Measurements from ENCODE around the gene MAST3.

Gene MAST3

GRCh38 chr19:18114483-18114882 lies 16.9 kb downstream of the MAST3 start:
- DNase-seq: no peak

- DNase-seq: no peak
These were observed 19.8 kb downstream of the MAST3 start for GRCh38 chr19:18117364-18117691.

DNA sequence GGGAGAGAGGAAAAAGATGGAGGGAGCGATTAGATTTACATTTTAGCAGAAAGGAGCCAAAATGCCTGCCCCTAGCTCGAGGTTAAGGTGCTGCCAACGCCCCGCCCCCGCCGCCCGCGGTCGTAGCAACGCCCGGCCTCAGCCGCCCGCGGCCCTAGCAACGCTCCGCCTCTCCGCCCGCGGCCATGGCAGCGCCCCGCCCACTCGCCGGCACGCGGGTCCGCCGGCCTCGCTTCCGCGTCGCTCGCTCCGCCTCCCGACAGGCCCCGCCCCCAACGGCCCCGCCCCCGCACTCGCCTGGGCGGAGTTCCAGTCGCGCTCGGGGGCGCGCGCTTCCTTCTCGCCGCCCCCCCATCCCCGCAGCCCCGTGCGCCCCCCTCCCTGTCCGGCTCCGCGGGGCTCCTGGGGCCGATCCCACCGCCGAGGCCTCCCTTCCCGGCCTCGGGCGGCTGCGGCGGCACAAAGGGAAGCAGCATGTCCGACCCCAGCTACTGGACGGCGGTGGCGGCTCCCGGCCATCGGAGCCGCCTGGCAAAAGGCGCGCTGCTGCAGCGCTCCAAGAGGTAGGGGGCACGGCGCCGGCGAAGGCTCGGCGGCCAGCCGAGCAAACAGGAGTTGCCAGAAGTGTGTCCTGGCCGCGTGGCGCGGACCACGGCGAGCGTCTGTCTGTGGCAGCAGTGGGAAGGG lies 20.3 kb downstream of the MAST3 start:
- peak; percentile 32 for DNase-seq

GRCh38 chr19:18118420-18119012 lies 20.9 kb downstream of the MAST3 start:
- no peak for DNase-seq

GRCh38 chr19:18119013-18119716 lies 21.6 kb downstream of the MAST3 start:
- DNase-seq: no peak

DNA sequence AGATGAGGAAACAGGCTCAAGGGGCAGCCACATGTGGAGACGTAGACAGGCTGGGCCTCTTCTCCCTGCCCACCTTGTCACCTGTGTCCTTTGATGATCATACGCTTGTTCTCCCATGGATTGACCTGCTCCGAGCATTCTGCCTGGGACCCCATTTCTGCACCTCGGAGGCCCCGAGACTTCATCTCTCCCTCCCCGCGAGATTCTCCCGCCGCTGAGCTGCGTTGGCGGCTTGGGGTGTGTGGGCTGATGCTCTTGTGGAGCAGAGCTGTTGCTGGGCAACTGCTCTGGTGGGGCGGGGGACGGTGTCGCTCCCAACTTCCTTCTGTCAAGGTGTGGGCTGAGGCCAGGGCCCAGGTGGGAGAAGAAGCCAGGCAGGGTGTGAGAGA lies 22.1 kb downstream of the MAST3 start:
- DNase-seq: no peak

DNA sequence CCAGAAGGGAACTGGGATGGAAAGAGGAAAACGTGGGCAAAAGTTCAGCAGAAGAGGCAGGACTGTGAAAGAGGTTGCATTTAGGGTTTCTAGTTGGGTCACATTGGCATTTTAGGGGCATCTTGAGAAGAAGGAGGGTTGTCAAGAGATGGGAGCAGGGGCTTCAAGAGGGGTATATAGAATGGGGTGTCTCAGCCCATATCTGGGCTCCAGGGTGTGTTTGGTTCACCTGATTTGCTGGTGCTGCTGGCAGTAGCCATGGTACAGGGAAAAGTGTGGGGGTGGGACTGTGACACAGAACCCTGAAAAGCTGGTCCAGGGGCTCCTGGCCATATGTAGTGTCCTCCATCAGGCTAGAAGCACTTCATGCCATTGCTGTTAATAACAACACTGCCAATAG lies 22.5 kb downstream of the MAST3 start:
- DNase-seq: no peak

- no peak for DNase-seq
These were observed 23.6 kb downstream of the MAST3 start for GRCh38 chr19:18121166-18121565.

GRCh38 chr19:18122424-18122823 lies 24.8 kb downstream of the MAST3 start:
- no peak for DNase-seq

GRCh38 chr19:18122860-18123795 lies 25.6 kb downstream of the MAST3 start:
- DNase-seq: no peak

- DNase-seq: no peak
These were observed 26.2 kb downstream of the MAST3 start for GRCh38 chr19:18123819-18124218.

DNA sequence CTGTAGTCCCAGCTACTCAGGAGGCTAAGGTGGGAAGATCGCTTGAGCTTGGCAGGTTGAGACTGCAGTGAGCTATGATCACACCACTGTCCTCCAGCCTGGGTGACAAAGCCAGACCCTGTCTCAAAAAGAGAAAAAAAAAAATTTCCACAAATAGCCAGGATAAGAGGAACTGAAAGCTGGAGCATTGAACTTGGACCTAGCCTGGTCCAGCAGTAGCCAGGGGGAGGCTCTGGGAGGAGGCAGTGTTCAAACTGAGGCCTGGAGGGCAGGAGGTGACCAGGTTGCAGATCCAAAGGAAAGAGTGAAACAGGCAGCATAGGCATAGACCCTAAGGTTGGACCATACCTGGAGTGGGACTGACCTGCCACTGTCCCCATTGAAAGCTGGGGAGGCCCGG lies 28.5 kb downstream of the MAST3 start:
- DNase-seq: no peak

- DNase-seq: no peak
These were observed 30.5 kb downstream of the MAST3 start for GRCh38 chr19:18128044-18128443.

DNA sequence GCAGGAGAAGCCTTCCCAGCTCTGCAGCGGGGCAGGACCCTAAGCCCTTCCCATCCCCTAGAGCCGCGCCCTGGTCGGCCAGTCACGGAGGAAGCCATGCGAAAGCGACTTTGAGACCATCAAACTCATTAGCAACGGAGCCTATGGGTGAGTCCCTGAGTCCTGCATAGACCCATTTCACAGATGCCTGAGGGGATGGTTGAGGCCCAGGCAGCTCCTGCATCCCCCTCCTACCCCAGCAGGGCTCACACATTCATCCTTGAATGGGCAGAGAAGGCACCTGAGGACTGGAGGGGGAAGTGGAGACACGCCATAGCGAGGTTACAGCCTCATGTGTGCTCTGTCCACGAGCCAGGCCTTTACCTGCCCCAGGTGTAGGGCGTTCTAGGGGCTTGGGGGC lies 31.2 kb downstream of the MAST3 start:
- DNase-seq: no peak

- DNase-seq: no peak
These were observed 33.1 kb downstream of the MAST3 start for GRCh38 chr19:18130523-18131242.

- DNase-seq: no peak
These were observed 34.4 kb downstream of the MAST3 start for GRCh38 chr19:18131841-18132596.

DNA sequence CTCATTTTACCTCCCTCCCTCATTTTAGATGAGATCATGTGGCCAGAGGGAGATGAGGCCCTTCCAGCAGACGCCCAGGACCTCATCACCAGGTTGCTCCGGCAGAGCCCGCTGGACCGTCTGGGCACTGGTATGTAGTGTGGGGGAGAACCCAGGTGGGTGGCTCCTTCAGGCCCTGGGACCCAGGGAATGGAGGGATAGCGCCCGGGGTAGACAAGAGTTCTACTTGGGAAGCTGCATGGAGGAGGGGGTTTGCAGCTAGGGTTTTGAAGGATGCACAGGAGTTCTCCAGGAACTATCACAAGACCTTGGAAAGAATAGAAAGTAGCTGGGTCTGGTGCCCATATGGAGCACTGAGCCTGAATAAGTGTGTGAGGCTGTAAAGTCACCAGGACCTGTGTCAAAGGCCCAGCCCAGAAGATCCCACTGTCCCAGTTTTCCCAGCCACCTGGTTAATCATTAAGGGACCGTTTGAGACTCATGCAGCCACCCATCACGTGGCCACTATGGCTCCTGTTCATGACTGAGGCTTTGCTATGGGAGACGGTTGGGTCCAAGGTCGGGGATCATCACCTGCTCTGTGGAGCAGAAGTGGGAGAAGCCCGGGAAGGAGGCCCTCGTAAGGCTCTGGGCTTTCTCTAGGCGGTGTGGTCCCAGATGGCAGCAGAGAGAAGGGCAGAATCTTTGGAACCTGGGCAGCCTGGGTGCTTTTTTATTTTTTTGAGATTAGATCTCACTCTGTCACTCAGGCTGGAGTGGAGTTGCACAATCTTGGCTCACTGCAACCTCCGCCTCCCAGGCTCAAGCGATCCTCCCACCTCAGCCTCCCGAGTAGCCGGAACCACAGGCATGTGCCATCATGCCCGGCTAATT lies 38.4 kb downstream of the MAST3 start:
- no peak for DNase-seq

- DNase-seq: no peak
These were observed 39.7 kb downstream of the MAST3 start for GRCh38 chr19:18137242-18137641.

DNA sequence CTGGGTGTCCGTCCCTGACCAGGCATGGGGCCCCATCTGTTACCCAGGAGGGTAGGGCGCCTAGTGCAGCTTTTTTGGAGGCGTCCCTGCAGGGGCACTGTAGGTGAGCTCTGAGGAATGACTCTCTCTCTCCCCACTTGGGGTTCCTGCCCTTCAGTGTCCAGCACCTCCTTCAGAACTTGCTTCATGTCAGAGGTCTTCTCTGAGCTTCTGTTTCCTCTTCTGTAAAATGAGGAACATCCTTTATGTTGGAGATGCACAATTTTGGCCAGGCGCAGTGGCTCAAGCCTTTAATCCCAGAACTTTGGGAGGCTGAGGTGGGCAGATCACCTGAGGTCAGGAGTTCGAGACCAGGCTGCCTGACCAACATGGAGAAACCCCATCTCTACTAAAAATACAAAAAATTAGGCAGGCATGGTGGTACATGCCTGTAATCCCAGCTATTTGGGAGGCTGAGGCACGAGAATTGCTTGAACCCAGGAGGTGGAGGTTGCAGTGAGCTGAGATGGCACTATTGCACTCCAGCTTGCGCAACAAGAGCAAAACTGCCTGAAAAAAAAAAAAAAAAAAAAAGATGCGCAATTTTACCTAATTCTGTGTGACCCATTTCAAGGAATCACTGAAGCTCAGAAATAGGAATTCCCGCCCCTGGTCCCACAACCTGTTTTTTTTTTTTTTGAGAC lies 40.2 kb downstream of the MAST3 start:
- DNase-seq: no peak

- DNase-seq: no peak
These were observed 42.9 kb downstream of the MAST3 start for GRCh38 chr19:18140473-18140872.
